Activated CD8-positive, alpha-beta memory T cell treated with anti-CD3 and anti-CD28 coated beads, Interleukin-2, amount 10 ng/mL, durations not matched to agents 7 days and 5 days (primary cell): ENCODE results near the gene PRR13. TPM values are rescaled to one million over a fixed set of nuclear protein-coding genes. Genes with fewer than 3 reads are reported as not detected.
"Not testable (repeated sequence)": the region's sequence is repeated elsewhere in the genome, so short reads cannot be mapped to it uniquely, and the experiment has no call there.

Experiments
- ATAC-seq: fragments of 150-1000 bp; cut with Tn5 transposase; one replicate; pipeline ENCODE4 v1.10.0; 2021; ENCODE audit warnings: moderate library complexity
- CTCF ChIA-PET: fragments of 350-600 bp; sonication (Branson Sonifier 250); formaldehyde crosslinking; loops from one replicate; lab custom pipeline; 2021; ENCODE audit warnings: antibody characterized with exemption; lab: Charles Lee
- DNase-seq: peaks from one replicate; pipeline ENCODE4 v3.0.0-alpha.2; 2020
- H3K27ac Mint-ChIP-seq: one replicate; pipeline ENCODE4 v1.8.0; 2021; ENCODE audit warnings: mild to moderate bottlenecking, mixed read lengths
- H3K27me3 Mint-ChIP-seq: one replicate; pipeline ENCODE4 v1.8.0; 2021; ENCODE audit warnings: mixed read lengths
- H3K36me3 Mint-ChIP-seq: one replicate; pipeline ENCODE4 v1.8.0; 2021; ENCODE audit warnings: mild to moderate bottlenecking, mixed read lengths
- H3K4me1 Mint-ChIP-seq: one replicate; pipeline ENCODE4 v1.8.0; 2021; ENCODE audit warnings: mixed read lengths
- H3K4me3 Mint-ChIP-seq: one replicate; pipeline ENCODE4 v1.8.0; 2021; ENCODE audit warnings: mild to moderate bottlenecking, moderate library complexity, mixed read lengths
- H3K9me3 Mint-ChIP-seq: one replicate; pipeline ENCODE4 v1.8.0; 2022; ENCODE audit warnings: low read depth, mixed read lengths
- total RNA-seq, 2 experiments: library from RNA; stranded (reverse); gene quantifications; one replicate each; pipeline ENCODE4 v1.2.3, GENCODE V29; 2021

The PRR13 gene, protein sequence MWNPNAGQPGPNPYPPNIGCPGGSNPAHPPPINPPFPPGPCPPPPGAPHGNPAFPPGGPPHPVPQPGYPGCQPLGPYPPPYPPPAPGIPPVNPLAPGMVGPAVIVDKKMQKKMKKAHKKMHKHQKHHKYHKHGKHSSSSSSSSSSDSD
- 100 to 1,000 TPM; 235 to 244 TPM for total RNA-seq

DNA sequence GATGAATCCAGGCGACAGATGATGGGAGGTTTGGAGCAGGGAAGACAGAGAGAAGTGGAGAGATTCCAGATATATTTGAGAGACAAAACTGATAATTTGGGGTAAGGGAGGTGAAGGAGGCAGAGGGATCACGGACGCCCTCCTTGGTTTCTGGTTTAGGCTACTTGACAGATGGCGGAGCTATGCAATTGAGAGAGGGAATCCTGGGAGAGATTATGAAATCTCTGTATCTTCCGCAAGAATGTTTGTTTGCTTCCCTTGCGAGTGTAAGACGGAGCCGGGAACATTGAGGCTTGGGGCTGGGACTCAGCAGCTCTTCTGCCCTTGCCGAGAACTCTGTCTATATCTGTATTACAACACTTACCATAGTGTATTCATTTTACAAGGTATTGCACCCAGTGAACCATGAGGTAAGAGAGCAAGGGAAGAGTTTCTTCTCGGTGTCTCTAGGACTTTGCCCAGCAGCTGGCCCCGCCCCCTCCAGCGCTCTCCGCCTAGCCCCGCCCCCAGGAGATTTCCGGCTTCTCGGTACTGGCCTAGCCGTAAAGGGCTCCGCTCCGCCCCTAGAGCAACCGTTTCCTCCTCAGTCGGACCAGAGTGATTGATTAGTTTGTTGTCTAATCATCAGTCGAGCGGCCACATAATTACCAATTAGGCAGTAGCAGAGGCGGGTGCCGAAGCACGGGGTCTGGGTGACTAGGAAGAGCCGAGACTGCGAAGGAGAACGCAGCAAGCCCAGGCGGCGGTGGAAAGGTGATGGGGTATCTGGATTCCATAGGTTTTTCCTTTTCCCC, at the start of gene PRR13:
Gene PRR13, plus strand, starts transcription at position 695 of the 794 bp plus-strand sequence. CDS start 981 bp downstream, outside the sequence.
- H3K27me3 Mint-ChIP-seq, result no peaks in the 10 kb centered on the region
- peak within 1 kb of the TSS; percentile 91 for H3K27ac Mint-ChIP-seq
- peaks cover 31% of the 10 kb centered on the region for H3K36me3 Mint-ChIP-seq
- peaks cover 39% of the 10 kb centered on the region for H3K4me1 Mint-ChIP-seq
- H3K9me3 Mint-ChIP-seq, result no peaks in the 10 kb centered on the region
- peak; percentile 100 for ATAC-seq
- peak within 1 kb of the TSS; percentile 96 for H3K4me3 Mint-ChIP-seq
- peak; percentile 100 for DNase-seq
- CTCF ChIA-PET, result interaction anchor here (0.6 to 2.1 kb wide), 12 partner anchors 9 to 265 kb away, joined by 3 to 8 read pairs (median 4); no protein-coding TSS in a partner anchor

DNA sequence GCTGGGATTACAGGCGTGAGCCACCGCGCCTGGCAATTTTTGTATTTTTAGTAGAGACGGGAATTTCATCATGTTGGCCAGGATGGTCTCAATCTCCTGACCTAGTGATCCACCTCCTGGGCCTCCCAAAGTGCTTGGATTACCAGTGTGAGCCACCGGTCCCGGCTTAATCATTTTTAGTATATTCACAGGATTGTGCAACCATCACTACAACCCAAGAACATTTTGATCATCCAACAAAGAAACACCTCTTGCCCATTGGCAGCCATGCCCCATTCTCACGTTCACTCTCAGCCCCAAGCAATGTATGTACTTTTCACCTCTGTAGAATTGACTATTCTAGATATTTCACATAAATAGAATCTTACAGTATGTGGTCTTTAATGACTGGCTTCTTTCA, 41.6 kb upstream of the PRR13 start:
- no peak overlapping the region for H3K27ac Mint-ChIP-seq
- CTCF ChIA-PET, result no interaction called here

DNA sequence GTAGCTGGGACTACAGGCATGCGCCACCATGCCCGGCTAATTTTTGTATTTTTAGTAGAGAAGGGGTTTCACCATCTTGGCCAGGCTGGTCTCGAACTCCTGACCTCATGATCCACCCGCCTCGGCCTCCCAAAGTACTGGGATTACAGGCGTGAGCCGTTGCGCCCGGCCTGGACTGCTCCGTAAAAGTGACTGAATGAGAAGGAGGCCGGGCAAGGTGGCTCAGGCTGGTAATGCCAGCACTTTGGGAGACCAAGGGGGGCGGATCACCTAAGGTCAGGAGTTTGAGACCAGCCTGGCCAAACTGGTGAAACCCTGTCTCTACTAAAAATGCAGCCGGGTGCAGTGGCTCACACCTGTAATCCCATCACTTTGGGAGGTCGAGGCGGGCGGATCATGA, 39.2 kb upstream of the PRR13 start:
- not testable (repeated sequence) for H3K27me3 Mint-ChIP-seq, H3K4me3 Mint-ChIP-seq, H3K4me1 Mint-ChIP-seq, H3K9me3 Mint-ChIP-seq, H3K27ac Mint-ChIP-seq, ATAC-seq, DNase-seq
- CTCF ChIA-PET, result interaction anchor here (1.6 to 4.2 kb wide), 3 partner anchors 19 to 50 kb away, joined by 4 to 15 read pairs (median 5); no protein-coding TSS in a partner anchor
- H3K36me3 Mint-ChIP-seq, result peaks cover 25% of the 10 kb centered on the region

More for the DNA sequence above, 41.6 kb upstream of the PRR13 start:
- H3K4me1 Mint-ChIP-seq, result peaks cover 6% of the 10 kb centered on the region
- H3K36me3 Mint-ChIP-seq, result peaks cover 19% of the 10 kb centered on the region
- ATAC-seq (no peak), DNase-seq (no peak)
- no peaks in the 10 kb centered on the region for H3K27me3 Mint-ChIP-seq
- H3K9me3 Mint-ChIP-seq, result no peaks in the 10 kb centered on the region
- H3K4me3 Mint-ChIP-seq, result no peak overlapping the region

DNA sequence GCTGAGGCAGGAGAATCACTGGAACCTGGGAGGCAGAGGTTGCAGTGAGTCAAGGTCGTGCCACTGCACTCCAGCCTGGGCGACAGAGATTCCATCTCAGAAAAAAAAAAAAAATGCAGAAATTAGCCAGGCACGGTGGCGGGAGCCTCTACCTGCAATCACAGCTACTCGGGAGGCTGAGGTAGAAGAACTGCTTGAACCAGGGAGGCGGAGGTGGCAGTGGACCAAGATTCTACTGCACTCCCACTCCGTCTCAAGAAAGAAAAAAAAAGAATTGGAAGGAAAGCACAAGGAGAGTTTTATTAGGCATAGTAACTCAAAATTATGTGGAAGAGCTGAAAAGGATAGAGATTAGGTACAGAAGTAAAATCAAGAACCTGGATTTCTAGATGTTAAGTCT, 38.7 kb upstream of the PRR13 start:
- no peaks in the 10 kb centered on the region for H3K27me3 Mint-ChIP-seq
- no peak overlapping the region for H3K4me3 Mint-ChIP-seq
- no peak overlapping the region for H3K27ac Mint-ChIP-seq
- peaks cover 2% of the 10 kb centered on the region for H3K4me1 Mint-ChIP-seq
- peaks cover 24% of the 10 kb centered on the region for H3K36me3 Mint-ChIP-seq
- no peak for DNase-seq
- no peaks in the 10 kb centered on the region for H3K9me3 Mint-ChIP-seq
- CTCF ChIA-PET, result interaction anchor here (0.7 to 4.2 kb wide), 3 partner anchors 18 to 24 kb away, joined by 4 to 15 read pairs (median 4); no protein-coding TSS in a partner anchor
- no peak for ATAC-seq

DNA sequence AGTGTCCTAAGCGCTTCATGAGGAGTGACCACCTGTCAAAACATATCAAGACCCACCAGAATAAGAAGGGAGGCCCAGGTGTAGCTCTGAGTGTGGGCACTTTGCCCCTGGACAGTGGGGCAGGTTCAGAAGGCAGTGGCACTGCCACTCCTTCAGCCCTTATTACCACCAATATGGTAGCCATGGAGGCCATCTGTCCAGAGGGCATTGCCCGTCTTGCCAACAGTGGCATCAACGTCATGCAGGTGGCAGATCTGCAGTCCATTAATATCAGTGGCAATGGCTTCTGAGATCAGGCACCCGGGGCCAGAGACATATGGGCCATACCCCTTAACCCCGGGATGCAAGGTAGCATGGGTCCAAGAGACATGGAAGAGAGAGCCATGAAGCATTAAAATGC, 30.6 kb upstream of the PRR13 start:
- Mint-ChIP-seq H3K36me3 (peaks cover 45% of the 10 kb centered on the region), H3K4me1 (peaks cover 19% of the 10 kb centered on the region), H3K4me3 (no peak overlapping the region), H3K27ac (no peak overlapping the region), H3K27me3 (no peaks in the 10 kb centered on the region), H3K9me3 (no peaks in the 10 kb centered on the region)
- CTCF ChIA-PET, result interaction anchor here (2.1 to 3.0 kb wide), 2 partner anchors 11 to 59 kb away, joined by 10 to 11 read pairs; no protein-coding TSS in a partner anchor
- no peak for DNase-seq
- ATAC-seq, result no peak

DNA sequence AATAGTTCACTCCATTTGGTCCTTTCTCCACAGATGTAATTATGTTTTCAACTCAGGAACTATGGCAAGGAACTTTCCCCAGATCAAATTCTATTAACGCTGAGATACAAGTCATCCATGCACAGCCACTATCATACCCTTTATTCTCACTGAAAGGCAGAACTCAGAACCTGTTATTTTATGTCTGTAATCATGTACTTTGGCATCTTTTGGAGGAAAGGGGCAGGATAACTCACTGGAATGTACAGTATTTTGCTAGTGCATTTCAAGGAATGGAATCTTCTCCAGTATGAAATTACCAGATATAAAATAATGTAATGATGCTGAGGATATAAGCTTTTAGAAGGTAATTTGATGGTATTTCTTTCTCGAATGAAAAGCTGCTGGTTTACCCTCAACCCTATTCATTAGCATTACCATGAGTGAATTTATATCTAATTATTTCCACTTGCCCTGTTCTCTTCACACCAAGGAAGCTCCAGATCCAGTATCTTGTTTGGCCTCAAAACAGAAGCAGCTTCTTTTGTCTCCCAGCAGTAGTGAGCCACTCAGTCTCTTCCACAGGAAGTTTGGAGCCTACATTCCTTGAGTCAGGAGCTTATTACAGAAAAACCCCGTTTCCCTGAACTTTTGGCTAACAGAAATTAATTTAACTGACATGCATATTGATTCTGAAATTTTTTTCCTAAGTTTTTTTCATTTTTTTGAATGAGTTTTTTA, 27.9 kb upstream of the PRR13 start:
- ATAC-seq (no peak), DNase-seq (no peak)
- peaks cover 23% of the 10 kb centered on the region for H3K4me1 Mint-ChIP-seq
- CTCF ChIA-PET, result interaction anchor here (1.3 to 2.2 kb wide), 6 partner anchors 12 to 95 kb away, joined by 3 to 11 read pairs (median 8); no protein-coding TSS in a partner anchor
- H3K4me3 Mint-ChIP-seq, result peak overlapping the region; percentile 18
- peak overlapping the region; percentile 65 for H3K27ac Mint-ChIP-seq
- peaks cover 38% of the 10 kb centered on the region for H3K36me3 Mint-ChIP-seq
- no peaks in the 10 kb centered on the region for H3K9me3 Mint-ChIP-seq
- H3K27me3 Mint-ChIP-seq, result no peaks in the 10 kb centered on the region

DNA sequence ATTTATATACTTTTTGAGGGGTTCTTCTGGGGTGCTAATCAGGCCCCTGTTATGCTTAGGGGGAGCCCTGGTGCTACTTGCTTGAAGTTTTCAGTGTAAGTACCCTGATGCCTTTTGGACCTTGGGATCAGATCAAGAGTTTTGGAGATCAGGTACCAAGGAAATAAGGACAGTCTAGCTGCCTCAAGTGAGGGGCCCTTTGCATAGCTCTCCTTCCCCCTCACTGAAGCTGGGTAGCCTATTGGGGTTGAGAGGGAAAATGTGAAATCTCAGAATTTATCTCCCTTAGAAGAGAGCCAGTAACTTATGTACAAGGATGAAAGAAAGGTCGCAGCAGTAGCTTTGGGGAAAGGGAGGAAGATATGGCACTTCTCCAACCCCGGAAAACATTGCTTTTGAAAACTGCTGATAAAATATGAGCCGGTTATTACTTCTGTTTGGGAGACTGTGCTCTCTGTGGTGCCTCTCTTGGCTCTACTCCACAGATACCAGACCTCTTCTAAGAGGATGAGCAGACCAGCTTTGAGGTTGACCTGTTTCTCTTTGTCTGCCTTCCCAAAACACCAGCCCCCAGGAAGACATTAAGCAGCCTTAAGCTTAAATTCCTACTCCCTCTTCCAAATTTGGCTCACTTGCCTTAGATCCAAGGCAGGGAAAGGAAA, 26.6 kb upstream of the PRR13 start:
- Mint-ChIP-seq H3K4me1 (peaks cover 23% of the 10 kb centered on the region), H3K27me3 (no peaks in the 10 kb centered on the region)
- DNase-seq, result no peak

DNA sequence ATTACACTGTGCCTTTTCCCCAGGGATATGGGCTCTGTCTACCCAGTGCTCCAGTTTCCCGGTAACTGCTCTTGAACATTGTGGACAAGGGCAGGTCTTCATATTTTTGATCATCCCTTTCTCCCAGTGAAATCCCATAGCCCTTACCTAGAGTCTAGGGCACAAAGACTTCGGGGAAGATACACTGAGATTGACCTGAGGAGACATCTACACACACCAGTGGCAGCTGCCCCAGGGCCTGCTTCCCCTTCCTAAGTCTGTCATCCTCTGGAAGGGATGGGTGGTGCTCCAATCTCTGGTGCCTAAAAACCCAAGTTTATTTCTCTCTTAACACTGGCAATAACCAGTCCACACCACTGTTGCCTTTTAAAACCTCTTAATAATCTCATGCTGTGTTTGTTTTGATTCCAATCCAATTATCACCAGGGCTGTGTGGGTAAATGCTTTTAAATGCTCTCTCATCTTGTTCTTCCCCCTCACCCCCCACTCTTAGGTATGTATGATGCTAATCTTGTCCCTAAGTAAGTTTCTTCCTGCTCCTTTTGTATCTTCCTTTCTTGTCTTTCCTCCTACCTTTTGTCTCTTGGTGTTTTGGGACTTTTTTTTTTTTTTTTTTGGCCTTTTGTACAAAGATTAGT, 25.7 kb upstream of the PRR13 start:
- DNase-seq, ATAC-seq, H3K27me3 Mint-ChIP-seq, H3K27ac Mint-ChIP-seq, H3K9me3 Mint-ChIP-seq, H3K4me3 Mint-ChIP-seq: not testable (repeated sequence)
- Mint-ChIP-seq H3K36me3 (peaks cover 25% of the 10 kb centered on the region), H3K4me1 (peaks cover 24% of the 10 kb centered on the region)
- CTCF ChIA-PET, result interaction anchor here (1.0 to 3.0 kb wide), 5 partner anchors 10 to 71 kb away, joined by 3 to 21 read pairs (median 8); no protein-coding TSS in a partner anchor

More for the DNA sequence above, 26.6 kb upstream of the PRR13 start:
- peaks cover 31% of the 10 kb centered on the region for H3K36me3 Mint-ChIP-seq
- no peak for ATAC-seq
- no peaks in the 10 kb centered on the region for H3K9me3 Mint-ChIP-seq
- CTCF ChIA-PET, result interaction anchor here (0.6 to 2.2 kb wide), 8 partner anchors 9 to 94 kb away, joined by 3 to 11 read pairs (median 4); no protein-coding TSS in a partner anchor
- no peak overlapping the region for H3K27ac Mint-ChIP-seq
- H3K4me3 Mint-ChIP-seq, result no peak overlapping the region

DNA sequence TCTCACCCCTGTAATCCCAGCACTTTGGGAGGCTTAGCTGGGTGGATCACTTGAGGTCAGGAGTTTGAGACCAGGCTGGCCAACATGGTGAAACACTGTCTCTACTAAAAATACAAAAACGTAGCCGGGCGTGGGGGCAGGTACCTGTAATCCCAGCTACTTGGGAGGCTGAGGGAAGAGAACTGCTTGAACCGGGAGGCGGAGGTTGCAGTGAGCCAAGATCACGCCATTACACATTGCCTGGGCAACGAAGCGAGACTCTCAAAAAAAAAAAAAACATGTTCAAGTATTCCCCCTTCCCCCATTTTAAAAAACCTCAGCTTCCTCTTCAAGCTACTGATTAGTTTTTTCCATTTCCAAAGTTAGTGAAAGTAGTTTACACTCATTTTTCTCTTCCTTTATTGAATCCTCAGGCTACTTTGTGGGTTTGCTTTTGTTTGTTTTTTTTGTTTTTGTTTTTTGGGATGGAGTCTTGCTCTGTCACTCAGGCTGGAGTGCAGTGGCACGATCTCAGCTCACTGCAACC, 24.2 kb upstream of the PRR13 start:
- H3K27me3 Mint-ChIP-seq, H3K4me3 Mint-ChIP-seq, H3K27ac Mint-ChIP-seq, H3K9me3 Mint-ChIP-seq, DNase-seq, ATAC-seq: not testable (repeated sequence)
- peaks cover 22% of the 10 kb centered on the region for H3K4me1 Mint-ChIP-seq
- peaks cover 12% of the 10 kb centered on the region for H3K36me3 Mint-ChIP-seq
- CTCF ChIA-PET, result interaction anchor here (1.0 to 3.0 kb wide), 11 partner anchors 9 to 351 kb away, joined by 3 to 21 read pairs (median 4); partner anchors contain the start of gene AAAS

DNA sequence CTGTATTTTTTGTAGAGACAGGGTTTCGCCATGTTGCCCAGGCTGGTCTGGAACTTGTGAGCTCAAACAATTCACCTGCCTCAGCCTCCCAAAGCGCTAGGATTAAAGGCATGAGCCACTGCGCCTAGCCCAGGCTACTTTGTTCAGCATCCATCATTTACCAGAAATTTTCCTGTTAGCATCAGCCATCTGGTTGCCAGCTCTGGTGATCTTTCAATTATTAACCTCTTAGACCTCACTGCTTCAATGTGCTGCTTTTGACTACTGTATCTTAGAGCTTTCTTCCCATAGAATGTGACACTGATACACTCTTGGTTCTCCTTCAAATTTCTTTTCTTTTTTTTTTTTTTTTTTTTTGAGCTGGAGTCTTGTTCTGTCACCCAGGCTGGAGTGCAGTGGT, 23.3 kb upstream of the PRR13 start:
- H3K9me3 Mint-ChIP-seq, result no peaks in the 10 kb centered on the region
- ATAC-seq, result no peak
- CTCF ChIA-PET, result interaction anchor here (1.0 to 3.0 kb wide), 8 partner anchors 8 to 352 kb away, joined by 3 to 21 read pairs (median 4); partner anchors contain the start of gene AAAS
- H3K4me3 Mint-ChIP-seq, result no peak overlapping the region
- DNase-seq, result no peak
- H3K4me1 Mint-ChIP-seq, result peaks cover 15% of the 10 kb centered on the region
- peaks cover 5% of the 10 kb centered on the region for H3K36me3 Mint-ChIP-seq
- H3K27me3 Mint-ChIP-seq, result no peaks in the 10 kb centered on the region
- no peak overlapping the region for H3K27ac Mint-ChIP-seq

DNA sequence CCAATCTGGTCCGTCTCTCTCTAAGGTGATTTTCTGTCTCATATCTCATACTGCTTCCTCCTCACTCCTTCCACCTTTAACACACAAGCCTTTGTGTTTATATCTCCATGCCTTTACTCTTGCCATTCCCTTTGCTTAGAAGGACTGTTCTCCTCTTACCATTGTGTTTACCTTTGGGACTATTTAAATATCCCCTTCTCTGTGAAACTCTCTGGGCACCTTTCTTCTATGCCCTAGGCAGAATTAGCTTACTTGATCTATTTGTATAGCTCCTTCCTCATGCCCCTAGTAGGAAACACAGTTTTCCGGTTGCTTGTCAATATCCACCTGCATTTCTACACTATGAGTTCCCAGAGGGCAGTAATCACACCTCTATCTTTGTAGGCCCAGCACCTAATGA, 21.8 kb upstream of the PRR13 start:
- no peak for ATAC-seq
- no peak overlapping the region for H3K4me3 Mint-ChIP-seq
- H3K27me3 Mint-ChIP-seq, result no peaks in the 10 kb centered on the region
- H3K9me3 Mint-ChIP-seq, result no peaks in the 10 kb centered on the region
- peaks cover 12% of the 10 kb centered on the region for H3K4me1 Mint-ChIP-seq
- no peaks in the 10 kb centered on the region for H3K36me3 Mint-ChIP-seq
- CTCF ChIA-PET, result interaction anchor here (0.7 to 8.0 kb wide), 4 partner anchors 37 to 368 kb away, joined by 3 to 160 read pairs (median 20); no protein-coding TSS in a partner anchor
- no peak overlapping the region for H3K27ac Mint-ChIP-seq
- DNase-seq, result no peak

DNA sequence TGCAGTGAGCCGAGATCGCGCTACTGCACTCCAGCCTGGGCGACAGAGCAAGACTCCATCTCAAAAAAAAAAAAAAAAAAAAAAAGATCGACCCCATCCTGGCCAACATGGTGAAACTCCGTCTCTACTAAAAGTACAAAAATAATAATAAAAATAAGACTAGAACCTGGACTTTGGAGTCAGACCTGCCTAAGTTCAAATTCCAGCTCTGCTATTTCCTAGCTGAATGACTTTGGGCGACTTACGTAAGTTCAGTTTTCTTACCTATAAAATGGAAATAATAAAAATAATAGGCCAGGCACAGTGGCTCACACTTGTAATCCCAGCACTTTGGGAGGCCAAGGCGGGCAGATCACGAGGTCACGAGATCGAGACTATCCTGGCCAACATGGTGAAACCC, 19.3 kb upstream of the PRR13 start:
- not testable (repeated sequence) for ATAC-seq, H3K9me3 Mint-ChIP-seq, H3K36me3 Mint-ChIP-seq, H3K4me3 Mint-ChIP-seq, H3K27me3 Mint-ChIP-seq, DNase-seq, H3K27ac Mint-ChIP-seq
- peaks cover 12% of the 10 kb centered on the region for H3K4me1 Mint-ChIP-seq
- CTCF ChIA-PET, result interaction anchor here (0.8 to 8.0 kb wide), 7 partner anchors 10 to 101 kb away, joined by 3 to 160 read pairs (median 18); partner anchors contain the start of gene AAAS
